ENCODE measurements around the gene ANKRD33B. TPM values are rescaled to one million over a fixed set of nuclear protein-coding genes. Genes with fewer than 3 reads are reported as not detected.

Gene ANKRD33B
- total and polyA plus RNA-seq, 9 of the 15 experiments (the other 6 are each of a cell fraction or from before 2014, with no cell fraction given) = 0.10 to 1.7 (median 0.40) TPM

DNA sequence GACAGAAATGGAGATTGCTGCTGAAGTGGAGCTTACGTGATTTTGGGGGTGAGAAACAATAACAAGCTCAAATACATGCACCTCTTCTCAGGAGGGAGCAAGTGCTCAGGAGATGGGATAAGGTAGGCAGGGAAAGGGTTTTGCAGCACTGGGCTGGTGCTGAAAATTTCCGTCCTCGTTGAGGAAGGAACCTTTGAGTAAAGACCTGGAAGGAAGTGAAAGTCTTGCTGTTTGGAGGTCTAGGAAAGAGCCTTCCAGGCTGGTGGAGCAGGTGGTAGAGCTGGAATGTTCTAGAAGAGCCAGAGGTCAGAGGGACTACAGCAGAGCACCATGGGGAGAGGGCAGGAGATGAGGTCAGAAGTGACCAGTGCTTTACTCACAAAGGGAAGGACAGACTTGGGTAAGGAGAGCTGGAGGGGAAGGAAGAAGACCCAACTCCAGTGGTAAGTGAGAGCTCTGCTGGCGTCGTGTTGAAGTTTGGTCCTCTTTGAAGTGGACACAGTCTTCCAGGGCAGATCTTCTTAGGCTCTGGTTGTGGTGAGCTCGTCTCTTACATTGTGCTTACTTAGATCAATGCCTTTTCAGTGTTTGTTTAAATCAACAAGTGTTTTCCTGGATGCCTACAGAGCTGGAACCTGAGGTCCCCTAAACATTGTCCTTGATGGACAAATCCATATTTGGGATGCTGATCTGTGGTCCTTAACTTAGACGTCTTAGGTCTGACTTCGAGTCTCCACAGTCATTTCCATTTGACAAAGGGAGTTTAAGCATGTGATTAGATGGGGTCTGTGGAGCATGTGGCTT is 21.0 kb downstream of the ANKRD33B start:
- Histone ChIP-seq H3K9me3 (replicated peaks; ENCODE audit: control insufficient read depth, insufficient read depth, low read depth, low read length) (no peaks in the 10 kb centered on the region), H3K27me3 (ENCODE audit: control insufficient read depth in 2 of 2, insufficient read depth in 2 of 2, low read length in 2 of 2) (no peaks in the 10 kb centered on the region), H2AFZ (ENCODE audit: low read depth, low read length) (no peak overlapping the region), H3K4me1 (replicated peaks in 1 of 2; ENCODE audit: control insufficient read depth in 2 of 2, insufficient read depth in 2 of 2, low read length in 2 of 2) (peaks cover 13 to 21% of the 10 kb centered on the region in 2 experiments), H4K20me1 (replicated peaks; ENCODE audit: control insufficient read depth, insufficient read depth, low read length) (no peaks in the 10 kb centered on the region), H3K27ac (ENCODE audit: extremely low read depth, low read depth, low read length) (no peak overlapping the region), H3K9me1 (ENCODE audit: control insufficient read depth, insufficient read depth, low read length) (no peaks in the 10 kb centered on the region), H3K9ac (ENCODE audit: insufficient read depth in 1 of 2, low read depth in 2 of 2, low read length in 2 of 2) (no peak overlapping the region), H3K4me2 (ENCODE audit: insufficient read depth, low read length) (no peak overlapping the region), H3K79me2 (ENCODE audit: control insufficient read depth, insufficient read depth, low read length) (no peaks in the 10 kb centered on the region), H3K4me3 (no peak overlapping the region), H3K36me3 (ENCODE audit: control insufficient read depth, insufficient read depth, low read length) (no peaks in the 10 kb centered on the region)
- peak; percentile 35 for FAIRE-seq
- no peak for ATAC-seq
- CTCF ChIA-PET (ENCODE audit: low intra/inter-chr PET ratio) = no interaction called here
- POLR2A ChIA-PET = interaction anchor here (0.8 to 1.4 kb wide), 3 partner anchors 15 to 130 kb away, joined by 3 to 7 read pairs (median 4); no protein-coding TSS in a partner anchor
- in situ Hi-C loops (cut with MboI) (no loop called here), intact Hi-C loops (cut with micrococcal nuclease) (no loop called here)
- WGBS (ENCODE audit: insufficient coverage, low coverage, missing lambda C conversion rate) = 71% methylated on average over 8 of the region's 8 CpGs
- DNase-seq (ENCODE audit: extremely low read depth in 1 of 4, low spot score in 3 of 4) = no peak
- TF ChIP-seq, protein P1, sequence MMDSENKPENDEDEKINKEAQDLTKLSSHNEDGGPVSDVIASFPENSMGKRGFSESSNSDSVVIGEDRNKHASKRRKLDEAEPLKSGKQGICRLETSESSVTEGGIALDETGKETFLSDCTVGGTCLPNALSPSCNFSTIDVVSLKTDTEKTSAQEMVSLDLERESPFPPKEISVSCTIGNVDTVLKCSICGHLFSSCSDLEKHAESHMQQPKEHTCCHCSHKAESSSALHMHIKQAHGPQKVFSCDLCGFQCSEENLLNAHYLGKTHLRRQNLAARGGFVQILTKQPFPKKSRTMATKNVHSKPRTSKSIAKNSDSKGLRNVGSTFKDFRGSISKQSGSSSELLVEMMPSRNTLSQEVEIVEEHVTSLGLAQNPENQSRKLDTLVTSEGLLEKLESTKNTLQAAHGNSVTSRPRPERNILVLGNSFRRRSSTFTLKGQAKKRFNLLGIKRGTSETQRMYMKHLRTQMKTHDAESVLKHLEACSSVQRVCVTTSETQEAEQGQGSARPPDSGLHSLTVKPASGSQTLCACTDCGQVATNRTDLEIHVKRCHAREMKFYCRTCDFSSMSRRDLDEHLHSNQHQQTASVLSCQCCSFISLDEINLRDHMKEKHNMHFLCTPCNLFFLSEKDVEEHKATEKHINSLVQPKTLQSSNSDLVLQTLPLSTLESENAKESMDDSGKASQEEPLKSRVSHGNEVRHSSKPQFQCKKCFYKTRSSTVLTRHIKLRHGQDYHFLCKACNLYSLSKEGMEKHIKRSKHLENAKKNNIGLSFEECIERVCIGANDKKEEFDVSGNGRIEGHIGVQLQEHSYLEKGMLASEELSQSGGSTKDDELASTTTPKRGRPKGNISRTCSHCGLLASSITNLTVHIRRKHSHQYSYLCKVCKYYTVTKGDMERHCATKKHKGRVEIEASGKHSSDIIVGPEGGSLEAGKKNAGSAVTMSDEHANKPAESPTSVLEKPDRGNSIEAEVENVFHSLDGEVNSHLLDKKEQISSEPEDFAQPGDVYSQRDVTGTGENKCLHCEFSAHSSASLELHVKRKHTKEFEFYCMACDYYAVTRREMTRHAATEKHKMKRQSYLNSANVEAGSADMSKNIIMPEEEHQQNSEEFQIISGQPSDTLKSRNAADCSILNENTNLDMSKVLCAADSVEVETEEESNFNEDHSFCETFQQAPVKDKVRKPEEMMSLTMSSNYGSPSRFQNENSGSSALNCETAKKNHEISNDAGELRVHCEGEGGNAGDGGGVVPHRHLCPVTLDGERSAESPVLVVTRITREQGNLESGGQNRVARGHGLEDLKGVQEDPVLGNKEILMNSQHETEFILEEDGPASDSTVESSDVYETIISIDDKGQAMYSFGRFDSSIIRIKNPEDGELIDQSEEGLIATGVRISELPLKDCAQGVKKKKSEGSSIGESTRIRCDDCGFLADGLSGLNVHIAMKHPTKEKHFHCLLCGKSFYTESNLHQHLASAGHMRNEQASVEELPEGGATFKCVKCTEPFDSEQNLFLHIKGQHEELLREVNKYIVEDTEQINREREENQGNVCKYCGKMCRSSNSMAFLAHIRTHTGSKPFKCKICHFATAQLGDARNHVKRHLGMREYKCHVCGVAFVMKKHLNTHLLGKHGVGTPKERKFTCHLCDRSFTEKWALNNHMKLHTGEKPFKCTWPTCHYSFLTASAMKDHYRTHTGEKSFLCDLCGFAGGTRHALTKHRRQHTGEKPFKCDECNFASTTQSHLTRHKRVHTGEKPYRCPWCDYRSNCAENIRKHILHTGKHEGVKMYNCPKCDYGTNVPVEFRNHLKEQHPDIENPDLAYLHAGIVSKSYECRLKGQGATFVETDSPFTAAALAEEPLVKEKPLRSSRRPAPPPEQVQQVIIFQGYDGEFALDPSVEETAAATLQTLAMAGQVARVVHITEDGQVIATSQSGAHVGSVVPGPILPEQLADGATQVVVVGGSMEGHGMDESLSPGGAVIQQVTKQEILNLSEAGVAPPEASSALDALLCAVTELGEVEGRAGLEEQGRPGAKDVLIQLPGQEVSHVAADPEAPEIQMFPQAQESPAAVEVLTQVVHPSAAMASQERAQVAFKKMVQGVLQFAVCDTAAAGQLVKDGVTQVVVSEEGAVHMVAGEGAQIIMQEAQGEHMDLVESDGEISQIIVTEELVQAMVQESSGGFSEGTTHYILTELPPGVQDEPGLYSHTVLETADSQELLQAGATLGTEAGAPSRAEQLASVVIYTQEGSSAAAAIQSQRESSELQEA (IDR thresholded peaks at IDR 0.05; ENCODE audit: low read depth) = no peak
- TF ChIP-seq TEAD4 (IDR thresholded peaks at IDR 0.05; ENCODE audit: low read length) = no peak
- no peak for TF ChIP-seq TEAD4 (CRISPR knock-in tag; IDR thresholded peaks at IDR 0.05; ENCODE audit: borderline replicate concordance)
- no peak for TF ChIP-seq CEBPZ (IDR thresholded peaks at IDR 0.05; ENCODE audit: borderline replicate concordance, low read depth, low read length)
- no peak for TF ChIP-seq DDX20 (tag; IDR thresholded peaks at IDR 0.05; ENCODE audit: low read depth)
- TF ChIP-seq ELF2 (CRISPR knock-in tag; IDR thresholded peaks at IDR 0.05) = no peak
- BruUV-seq (replicated peaks) = no TSS peak

All from K562 (cell line).